Upper lobe of left lung (tissue), 4 donors: ENCODE results near the gene LGR5.

ENCODE experiments used
- CTCF ChIP-seq, 6 experiments: fragments of 450-650 bp in 4 of 6; fragments of 200-600 bp in 2 of 6; sonication (generic) in 2 of 6; IDR thresholded peaks; one replicate each; pipeline ENCODE4 v1.5.1; 2016 to 2019; ENCODE audit warnings: antibody characterized with exemption in 6 of 6
- EP300 ChIP-seq, 4 donors: sonication (generic); formaldehyde crosslinking; IDR thresholded peaks; one replicate each; pipeline ENCODE4 v1.5.1; 2017; ENCODE audit warnings: antibody characterized with exemption in 4 of 4, control low read depth in 2 of 4
- POLR2A ChIP-seq, 4 donors: fragments of 450-650 bp; IDR thresholded peaks; one replicate each; pipeline ENCODE4 v1.5.1; 2016 to 2017; ENCODE audit warnings: antibody characterized with exemption in 4 of 4, mild to moderate bottlenecking in 2 of 4
- POLR2AphosphoS5 ChIP-seq, 2 donors: sonication (generic); formaldehyde crosslinking; IDR thresholded peaks; one replicate each; pipeline ENCODE4 v1.5.1; 2017; ENCODE audit warnings: antibody characterized with exemption in 2 of 2

- TF ChIP-seq EP300 (IDR thresholded peaks at IDR 0.05) (no peak), POLR2A (IDR thresholded peaks at IDR 0.05) (no peak), CTCF (IDR thresholded peaks at IDR 0.05) (no peak), POLR2AphosphoS5 (IDR thresholded peaks at IDR 0.05) (no peak)
Measured at GRCh38 chr12:71555191-71555590, 115.6 kb downstream of the LGR5 start.
